ENCODE results near the gene POLR2H. TPM values are rescaled to one million over a fixed set of nuclear protein-coding genes. Genes with fewer than 3 reads are reported as not detected.

The POLR2H gene
- total RNA-seq, 1 experiment from 2014 or later, result 169 TPM

DNA sequence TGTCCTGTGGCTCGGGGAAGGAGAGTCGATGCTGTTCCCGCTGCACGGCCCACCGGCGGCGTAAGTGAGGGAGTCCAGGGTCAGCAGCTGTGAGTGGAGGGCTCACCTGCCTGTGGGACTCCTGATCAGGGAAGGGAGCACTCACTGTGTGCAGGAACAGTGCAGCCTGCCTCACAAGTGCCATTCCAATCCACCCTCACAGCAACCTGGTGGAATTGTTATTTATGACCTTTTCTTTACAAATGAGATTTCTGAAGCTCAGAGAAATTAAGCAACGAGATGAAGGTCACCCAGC is 27.4 kb downstream of the POLR2H start:
- no peaks in the 10 kb centered on the region; the same call in 1 of the 2 replicates for H3K36me3 ChIP-seq (ENCODE audit: insufficient read depth, low read length)
- no peak for DNase-seq
- no peaks in the 10 kb centered on the region for H3K9me3 ChIP-seq (ENCODE audit: low read length)
- H3K4me2 ChIP-seq (ENCODE audit: low read depth, low read length, poor library complexity, severe bottlenecking), result no peak overlapping the region
- no peak overlapping the region for H3K9ac ChIP-seq (ENCODE audit: low read length)
- peaks cover 8% of the 10 kb centered on the region; the same call in 1 of the 2 replicates for H4K20me1 ChIP-seq (ENCODE audit: insufficient read depth, low read depth, low read length)
- no peaks in the 10 kb centered on the region for H3K9me2 ChIP-seq (replicated peaks; ENCODE audit: insufficient read depth, low read length)
- H3K27me3 ChIP-seq (ENCODE audit: low read length), result no peaks in the 10 kb centered on the region
- H3K4me1 ChIP-seq (ENCODE audit: low read length), result no peaks in the 10 kb centered on the region
- H3K79me2 ChIP-seq (ENCODE audit: low read length), result no peaks in the 10 kb centered on the region
- no peak overlapping the region for H2AFZ ChIP-seq (ENCODE audit: low read length)
- no peak overlapping the region for H3K27ac ChIP-seq (ENCODE audit: low read length)
- H3K4me3 ChIP-seq (ENCODE audit: low read length), result no peak overlapping the region

DNA sequence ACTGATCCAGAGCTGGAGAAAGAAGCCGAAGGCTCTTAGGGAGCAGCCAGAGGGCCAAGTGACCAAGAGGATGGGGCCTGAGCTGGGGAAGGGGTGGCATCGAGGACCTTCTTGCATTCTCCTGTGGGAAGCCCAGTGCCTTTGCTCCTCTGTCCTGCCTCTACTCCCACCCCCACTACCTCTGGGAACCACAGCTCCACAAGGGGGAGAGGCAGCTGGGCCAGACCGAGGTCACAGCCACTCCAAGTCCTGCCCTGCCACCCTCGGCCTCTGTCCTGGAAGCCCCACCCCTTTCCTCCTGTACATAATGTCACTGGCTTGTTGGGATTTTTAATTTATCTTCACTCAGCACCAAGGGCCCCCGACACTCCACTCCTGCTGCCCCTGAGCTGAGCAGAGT is 27.9 kb downstream of the POLR2H start:
- no peak overlapping the region for H2AFZ ChIP-seq (ENCODE audit: low read length)
- H3K36me3 ChIP-seq (ENCODE audit: insufficient read depth, low read length), result no peaks in the 10 kb centered on the region; the same call in 1 of the 2 replicates
- H4K20me1 ChIP-seq (ENCODE audit: insufficient read depth, low read depth, low read length), result peaks cover 8% of the 10 kb centered on the region; the same call in 1 of the 2 replicates
- DNase-seq, result no peak
- no peaks in the 10 kb centered on the region for H3K4me1 ChIP-seq (ENCODE audit: low read length)
- H3K27me3 ChIP-seq (ENCODE audit: low read length), result no peaks in the 10 kb centered on the region
- H3K4me2 ChIP-seq (ENCODE audit: low read depth, low read length, poor library complexity, severe bottlenecking), result no peak overlapping the region
- no peaks in the 10 kb centered on the region for H3K79me2 ChIP-seq (ENCODE audit: low read length)
- H3K9me2 ChIP-seq (replicated peaks; ENCODE audit: insufficient read depth, low read length), result no peaks in the 10 kb centered on the region
- H3K9ac ChIP-seq (ENCODE audit: low read length), result no peak overlapping the region
- H3K4me3 ChIP-seq (ENCODE audit: low read length), result no peak overlapping the region
- no peaks in the 10 kb centered on the region for H3K9me3 ChIP-seq (ENCODE audit: low read length)
- no peak overlapping the region for H3K27ac ChIP-seq (ENCODE audit: low read length)

DNA sequence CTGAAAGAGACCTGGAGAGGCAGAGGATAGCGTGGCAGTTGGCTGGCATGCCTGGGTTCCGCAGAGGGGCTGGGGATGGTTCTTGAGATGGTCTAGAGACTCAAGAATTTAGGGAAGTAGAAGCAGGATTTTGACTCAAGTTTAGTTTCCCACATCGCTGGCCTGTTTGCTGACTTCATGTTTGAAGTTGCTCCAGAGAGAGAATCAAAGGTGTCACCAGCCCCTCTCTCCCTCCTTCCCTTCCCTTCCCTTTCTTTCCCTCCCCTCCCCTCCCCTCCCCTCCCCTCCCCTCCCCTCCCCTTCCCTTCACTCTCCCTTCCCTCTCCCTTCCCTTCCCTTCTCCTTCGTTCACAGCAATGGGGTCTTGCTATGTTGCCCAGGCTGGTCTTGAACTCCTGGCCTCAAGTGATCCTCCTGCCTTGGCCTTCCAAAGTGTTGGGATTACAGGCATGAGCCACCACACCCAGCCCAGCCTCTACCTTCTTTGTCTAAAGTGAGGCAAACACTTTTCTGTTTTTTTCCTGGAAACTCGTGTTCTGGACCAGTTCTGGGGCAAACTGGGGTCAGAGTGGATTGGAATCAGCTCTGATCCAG is 28.5 kb downstream of the POLR2H start:
- Histone ChIP-seq H4K20me1 (ENCODE audit: insufficient read depth, low read depth, low read length) (peaks cover 8% of the 10 kb centered on the region; the same call in 1 of the 2 replicates), H3K27me3 (ENCODE audit: low read length) (no peaks in the 10 kb centered on the region), H3K9ac (ENCODE audit: low read length) (no peak overlapping the region), H3K9me2 (replicated peaks; ENCODE audit: insufficient read depth, low read length) (no peaks in the 10 kb centered on the region), H3K4me1 (ENCODE audit: low read length) (no peaks in the 10 kb centered on the region), H3K36me3 (ENCODE audit: insufficient read depth, low read length) (no peaks in the 10 kb centered on the region; the same call in 1 of the 2 replicates), H3K4me2 (ENCODE audit: low read depth, low read length, poor library complexity, severe bottlenecking) (no peak overlapping the region), H3K4me3 (ENCODE audit: low read length) (no peak overlapping the region), H3K27ac (ENCODE audit: low read length) (no peak overlapping the region), H3K9me3 (ENCODE audit: low read length) (no peaks in the 10 kb centered on the region), H3K79me2 (ENCODE audit: low read length) (no peaks in the 10 kb centered on the region), H2AFZ (ENCODE audit: low read length) (no peak overlapping the region)
- DNase-seq, result no peak

DNA sequence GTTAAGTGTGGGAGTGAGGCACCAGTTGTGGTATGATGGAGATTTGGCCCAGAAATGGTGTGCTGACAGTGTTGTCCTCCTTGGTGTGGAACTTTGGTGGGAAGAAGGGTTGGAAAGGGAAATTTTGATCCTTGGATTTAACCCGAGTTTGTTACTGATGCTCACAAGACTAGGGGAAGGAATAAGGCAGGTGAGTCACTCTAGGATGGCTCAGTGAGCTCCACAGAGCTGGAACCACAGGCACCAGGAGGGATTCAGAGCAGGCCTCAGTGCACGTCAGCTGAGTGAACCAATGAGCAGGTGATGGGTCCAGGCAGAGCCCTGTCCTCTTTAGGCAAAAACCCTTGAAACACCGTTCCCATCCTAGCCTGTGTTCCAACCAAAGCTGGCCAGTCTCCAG is 29.8 kb downstream of the POLR2H start:
- Histone ChIP-seq H3K27me3 (ENCODE audit: low read length) (no peaks in the 10 kb centered on the region), H3K79me2 (ENCODE audit: low read length) (no peaks in the 10 kb centered on the region), H3K4me2 (ENCODE audit: low read depth, low read length, poor library complexity, severe bottlenecking) (no peak overlapping the region), H3K9me3 (ENCODE audit: low read length) (no peaks in the 10 kb centered on the region), H3K9ac (ENCODE audit: low read length) (no peak overlapping the region), H3K36me3 (ENCODE audit: insufficient read depth, low read length) (no peaks in the 10 kb centered on the region; the same call in 1 of the 2 replicates), H3K4me1 (ENCODE audit: low read length) (no peaks in the 10 kb centered on the region), H3K27ac (ENCODE audit: low read length) (no peak overlapping the region), H4K20me1 (ENCODE audit: insufficient read depth, low read depth, low read length) (peaks cover 8% of the 10 kb centered on the region; the same call in 1 of the 2 replicates), H3K9me2 (replicated peaks; ENCODE audit: insufficient read depth, low read length) (no peaks in the 10 kb centered on the region), H2AFZ (ENCODE audit: low read length) (no peak overlapping the region), H3K4me3 (ENCODE audit: low read length) (no peak overlapping the region)
- no peak for DNase-seq

DNA sequence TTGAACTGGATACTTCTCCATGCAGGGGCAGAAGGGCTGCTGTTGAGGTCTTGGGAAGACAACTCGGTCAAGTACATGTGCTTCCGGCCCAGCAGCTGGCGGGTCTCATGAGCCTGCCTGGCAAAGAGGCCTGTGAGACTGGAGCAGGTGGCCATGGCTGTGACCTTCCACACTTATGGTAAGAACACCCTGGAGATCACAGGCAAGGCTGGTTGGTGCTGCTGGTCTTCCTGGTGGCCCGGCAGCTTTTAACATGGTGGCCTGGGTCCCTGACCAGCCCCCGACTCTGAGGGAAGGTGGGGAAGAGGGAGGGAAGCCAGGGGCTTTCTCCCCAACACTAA is 33.8 kb downstream of the POLR2H start:
- H3K4me2 ChIP-seq (ENCODE audit: low read depth, low read length, poor library complexity, severe bottlenecking), result no peak overlapping the region
- no peak overlapping the region for H3K9ac ChIP-seq (ENCODE audit: low read length)
- H3K9me2 ChIP-seq (replicated peaks; ENCODE audit: insufficient read depth, low read length), result no peaks in the 10 kb centered on the region
- no peak overlapping the region for H3K27ac ChIP-seq (ENCODE audit: low read length)
- no peaks in the 10 kb centered on the region for H3K79me2 ChIP-seq (ENCODE audit: low read length)
- H3K4me3 ChIP-seq (ENCODE audit: low read length), result no peak overlapping the region
- H3K27me3 ChIP-seq (ENCODE audit: low read length), result no peaks in the 10 kb centered on the region
- H4K20me1 ChIP-seq (ENCODE audit: insufficient read depth, low read depth, low read length), result no peaks in the 10 kb centered on the region
- DNase-seq, result no peak
- H3K36me3 ChIP-seq (ENCODE audit: insufficient read depth, low read length), result no peaks in the 10 kb centered on the region
- H3K4me1 ChIP-seq (ENCODE audit: low read length), result peaks cover 5% of the 10 kb centered on the region
- H3K9me3 ChIP-seq (ENCODE audit: low read length), result no peaks in the 10 kb centered on the region
- no peak overlapping the region for H2AFZ ChIP-seq (ENCODE audit: low read length)

DNA sequence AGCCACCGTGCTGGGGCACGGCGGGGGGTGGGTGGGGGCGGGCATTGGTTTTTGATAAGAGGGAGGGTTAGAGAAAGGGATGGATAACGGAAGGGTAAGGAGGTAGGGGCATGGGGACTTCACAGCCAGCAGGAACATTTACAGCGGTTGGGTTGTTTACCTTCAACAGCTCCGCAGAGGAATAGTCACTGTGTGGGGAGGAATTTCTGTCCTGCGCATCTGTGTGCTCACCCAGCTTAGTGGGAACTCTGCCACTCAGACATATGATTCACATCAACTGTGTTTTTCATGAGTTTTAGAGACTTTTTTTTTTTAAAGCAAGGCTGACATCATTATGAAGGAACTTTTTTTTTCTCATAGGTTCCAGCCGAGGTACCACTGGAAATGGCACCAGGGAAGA is 37.9 kb downstream of the POLR2H start:
- no peaks in the 10 kb centered on the region for H3K9me3 ChIP-seq (ENCODE audit: low read length)
- peaks cover 5% of the 10 kb centered on the region for H3K4me1 ChIP-seq (ENCODE audit: low read length)
- no peaks in the 10 kb centered on the region for H3K79me2 ChIP-seq (ENCODE audit: low read length)
- no peak overlapping the region for H3K4me3 ChIP-seq (ENCODE audit: low read length)
- H3K27me3 ChIP-seq (ENCODE audit: low read length), result 0 out of 2 replicates have a peak, but pooled peaks cover 2% of the 10 kb centered on the region
- H2AFZ ChIP-seq (ENCODE audit: low read length), result no peak overlapping the region
- DNase-seq, result no peak
- no peaks in the 10 kb centered on the region for H4K20me1 ChIP-seq (ENCODE audit: insufficient read depth, low read depth, low read length)
- H3K36me3 ChIP-seq (ENCODE audit: insufficient read depth, low read length), result no peaks in the 10 kb centered on the region
- no peaks in the 10 kb centered on the region for H3K9me2 ChIP-seq (replicated peaks; ENCODE audit: insufficient read depth, low read length)
- no peak overlapping the region for H3K4me2 ChIP-seq (ENCODE audit: low read depth, low read length, poor library complexity, severe bottlenecking)
- H3K27ac ChIP-seq (ENCODE audit: low read length), result no peak overlapping the region
- H3K9ac ChIP-seq (ENCODE audit: low read length), result no peak overlapping the region

DNA sequence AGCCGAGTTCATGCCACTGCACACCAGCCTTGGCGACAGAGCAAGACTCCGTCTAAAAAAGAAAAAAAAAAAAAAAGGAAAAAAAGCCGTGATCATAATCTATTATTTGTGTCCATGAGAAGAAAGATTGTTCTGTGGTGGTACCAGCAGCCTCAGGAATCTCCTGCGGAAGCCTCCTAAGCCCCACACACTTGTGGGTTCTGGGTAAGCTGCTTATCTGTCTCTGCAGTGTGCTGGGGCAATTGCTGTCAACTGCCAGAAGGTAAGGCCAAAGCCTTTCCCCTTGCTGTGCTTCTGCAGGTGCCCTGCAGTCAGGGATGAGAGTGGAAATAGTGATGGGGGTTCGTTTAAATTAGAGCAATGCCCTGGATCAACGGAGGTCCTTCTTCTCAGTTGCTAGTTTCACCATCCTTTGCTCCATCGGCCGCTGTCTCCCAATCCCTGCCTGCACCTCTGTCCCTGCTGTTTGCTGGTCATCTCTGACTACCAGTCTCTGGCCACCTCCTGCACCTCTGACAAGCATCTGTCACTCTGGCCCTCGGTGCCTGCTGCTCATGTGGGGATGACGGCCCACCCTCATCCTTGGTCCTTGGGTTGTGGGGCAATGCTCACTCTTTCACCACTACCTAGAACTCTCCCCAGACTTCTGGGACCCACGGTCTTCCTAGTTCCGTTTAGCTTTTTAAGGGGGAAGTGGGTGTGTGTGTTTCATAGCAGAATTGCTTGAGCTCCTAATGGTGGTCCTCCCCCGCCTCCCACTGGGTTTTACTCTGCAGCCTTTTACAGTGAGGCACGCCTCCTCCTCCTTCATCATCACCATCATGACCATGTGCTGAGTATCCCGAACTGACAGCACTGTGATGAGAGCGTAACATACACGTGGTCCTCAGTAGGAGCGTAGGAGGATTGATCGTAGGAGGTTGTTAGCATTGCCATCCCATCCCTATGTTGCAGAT is 43.8 kb downstream of the POLR2H start:
- DNase-seq, result no peak
- Histone ChIP-seq H3K4me3 (ENCODE audit: low read length) (no peak overlapping the region), H3K4me2 (ENCODE audit: low read depth, low read length, poor library complexity, severe bottlenecking) (no peak overlapping the region), H3K9me3 (ENCODE audit: low read length) (no peaks in the 10 kb centered on the region), H3K9ac (ENCODE audit: low read length) (no peak overlapping the region), H2AFZ (ENCODE audit: low read length) (no peak overlapping the region), H3K79me2 (ENCODE audit: low read length) (no peaks in the 10 kb centered on the region), H3K9me2 (replicated peaks; ENCODE audit: insufficient read depth, low read length) (no peaks in the 10 kb centered on the region), H4K20me1 (ENCODE audit: insufficient read depth, low read depth, low read length) (no peaks in the 10 kb centered on the region), H3K36me3 (ENCODE audit: insufficient read depth, low read length) (no peaks in the 10 kb centered on the region), H3K4me1 (ENCODE audit: low read length) (peaks cover 4% of the 10 kb centered on the region; the same call in 1 of the 2 replicates), H3K27me3 (ENCODE audit: low read length) (0 out of 2 replicates have a peak, but pooled peaks cover 2% of the 10 kb centered on the region), H3K27ac (ENCODE audit: low read length) (no peak overlapping the region)

DNA sequence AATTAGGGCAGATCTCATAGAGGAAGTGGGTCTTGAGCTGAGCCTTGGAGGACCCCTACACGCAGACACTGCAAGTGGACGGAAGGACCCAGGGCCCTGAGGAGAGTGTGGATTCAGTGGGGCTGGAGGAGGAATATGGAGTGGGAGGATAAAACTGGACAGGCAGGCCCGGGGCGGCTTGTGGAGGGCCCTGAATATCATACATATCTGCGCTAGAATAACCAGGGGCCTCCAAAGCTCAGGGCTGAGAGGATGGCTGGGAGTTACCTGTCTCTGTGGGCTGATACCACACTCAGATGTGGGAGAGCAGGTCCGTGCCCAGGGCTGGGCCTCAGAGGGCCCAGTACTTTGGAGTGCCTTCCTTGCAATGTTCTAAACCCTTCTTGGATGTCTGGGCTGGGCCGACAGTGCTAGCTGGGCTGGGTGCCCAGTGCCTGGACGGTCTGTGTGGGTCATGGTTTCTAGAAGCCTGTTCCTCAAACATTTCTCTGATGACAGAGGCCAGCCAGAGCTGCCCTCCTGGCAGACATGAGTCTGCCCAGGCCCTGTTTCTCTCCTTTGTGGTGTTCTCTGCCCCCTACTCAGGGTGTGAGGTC is 47.9 kb downstream of the POLR2H start:
- Histone ChIP-seq H3K4me2 (ENCODE audit: low read depth, low read length, poor library complexity, severe bottlenecking) (no peak overlapping the region), H3K27me3 (ENCODE audit: low read length) (no peaks in the 10 kb centered on the region), H3K9me2 (replicated peaks; ENCODE audit: insufficient read depth, low read length) (no peaks in the 10 kb centered on the region), H3K4me1 (ENCODE audit: low read length) (peaks cover 4% of the 10 kb centered on the region; the same call in 1 of the 2 replicates), H2AFZ (ENCODE audit: low read length) (no peak overlapping the region), H3K4me3 (ENCODE audit: low read length) (no peak overlapping the region), H3K9ac (ENCODE audit: low read length) (no peak overlapping the region), H3K27ac (ENCODE audit: low read length) (no peak overlapping the region), H4K20me1 (ENCODE audit: insufficient read depth, low read depth, low read length) (no peaks in the 10 kb centered on the region), H3K36me3 (ENCODE audit: insufficient read depth, low read length) (no peaks in the 10 kb centered on the region), H3K9me3 (ENCODE audit: low read length) (no peaks in the 10 kb centered on the region), H3K79me2 (ENCODE audit: low read length) (no peaks in the 10 kb centered on the region)
- DNase-seq, result no peak

Data from Karpas-422 (cell line).